ENCODE data around the gene NME4. TPM values are rescaled to one million over a fixed set of nuclear protein-coding genes. Genes with fewer than 3 reads are reported as not detected.

Gene NME4
- total RNA-seq, 4 donors from 2014 or later: 26.7 to 99.6 (median 47.8) TPM

DNA sequence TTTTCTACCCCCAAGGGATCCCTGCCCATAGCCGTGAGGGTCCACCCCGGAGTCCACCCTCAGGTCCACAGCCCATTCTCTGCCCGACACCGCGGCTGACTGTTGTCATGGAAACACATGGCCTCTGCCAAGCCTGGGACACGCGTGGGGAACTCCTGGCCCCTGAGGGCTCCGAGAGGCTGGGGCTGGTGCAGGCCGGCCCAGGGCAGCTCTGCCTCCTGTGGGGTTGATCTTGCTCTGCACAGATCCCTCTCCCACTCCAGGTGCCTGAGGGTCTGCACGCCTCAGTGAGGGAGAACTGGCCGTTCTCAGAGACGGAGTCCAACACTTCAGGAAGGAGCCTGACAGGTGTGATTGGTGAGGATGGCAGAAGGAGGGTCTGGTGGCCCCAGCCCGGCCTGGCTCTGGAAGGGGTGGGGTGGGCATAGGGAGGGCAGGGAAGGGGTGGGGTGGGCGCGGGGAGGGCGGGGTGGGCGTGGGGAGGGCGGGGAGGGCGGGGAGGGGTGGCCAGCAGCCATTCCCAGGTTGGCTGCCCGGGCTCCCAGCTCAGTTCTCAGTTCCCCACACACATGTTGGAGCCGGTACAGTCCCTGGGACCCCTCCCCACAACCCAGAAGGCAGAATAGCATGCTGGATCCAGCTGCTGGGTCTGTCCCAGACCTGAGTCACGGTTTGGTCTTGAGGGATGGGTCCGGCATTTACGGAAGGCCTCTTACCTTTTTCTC lies 33.1 kb upstream of the NME4 start:
- DNase-seq (ENCODE audit: low spot score in 2 of 2): no peak
- H3K9me3 ChIP-seq: no peaks in the 10 kb centered on the region
- no peak overlapping the region for H3K27ac ChIP-seq
- peaks cover 0 to 23% of the 10 kb centered on the region in 2 donors for H3K27me3 ChIP-seq
- TF ChIP-seq, protein P1, sequence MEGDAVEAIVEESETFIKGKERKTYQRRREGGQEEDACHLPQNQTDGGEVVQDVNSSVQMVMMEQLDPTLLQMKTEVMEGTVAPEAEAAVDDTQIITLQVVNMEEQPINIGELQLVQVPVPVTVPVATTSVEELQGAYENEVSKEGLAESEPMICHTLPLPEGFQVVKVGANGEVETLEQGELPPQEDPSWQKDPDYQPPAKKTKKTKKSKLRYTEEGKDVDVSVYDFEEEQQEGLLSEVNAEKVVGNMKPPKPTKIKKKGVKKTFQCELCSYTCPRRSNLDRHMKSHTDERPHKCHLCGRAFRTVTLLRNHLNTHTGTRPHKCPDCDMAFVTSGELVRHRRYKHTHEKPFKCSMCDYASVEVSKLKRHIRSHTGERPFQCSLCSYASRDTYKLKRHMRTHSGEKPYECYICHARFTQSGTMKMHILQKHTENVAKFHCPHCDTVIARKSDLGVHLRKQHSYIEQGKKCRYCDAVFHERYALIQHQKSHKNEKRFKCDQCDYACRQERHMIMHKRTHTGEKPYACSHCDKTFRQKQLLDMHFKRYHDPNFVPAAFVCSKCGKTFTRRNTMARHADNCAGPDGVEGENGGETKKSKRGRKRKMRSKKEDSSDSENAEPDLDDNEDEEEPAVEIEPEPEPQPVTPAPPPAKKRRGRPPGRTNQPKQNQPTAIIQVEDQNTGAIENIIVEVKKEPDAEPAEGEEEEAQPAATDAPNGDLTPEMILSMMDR (IDR thresholded peaks at IDR 0.05): no peak
- TF ChIP-seq POLR2A (IDR thresholded peaks at IDR 0.05) (no peak), EP300 (IDR thresholded peaks at IDR 0.05) (no peak)
- H3K4me1 ChIP-seq: peaks cover 0 to 3% (median 2%) of the 10 kb centered on the region in 4 donors
- peaks cover 4 to 31% (median 12%) of the 10 kb centered on the region in 3 donors for H3K36me3 ChIP-seq
- no peak overlapping the region for H3K4me3 ChIP-seq
- 32 to 40% methylated on average over 13 to 24 of the region's 24 CpGs for WGBS, 2 donors

DNA sequence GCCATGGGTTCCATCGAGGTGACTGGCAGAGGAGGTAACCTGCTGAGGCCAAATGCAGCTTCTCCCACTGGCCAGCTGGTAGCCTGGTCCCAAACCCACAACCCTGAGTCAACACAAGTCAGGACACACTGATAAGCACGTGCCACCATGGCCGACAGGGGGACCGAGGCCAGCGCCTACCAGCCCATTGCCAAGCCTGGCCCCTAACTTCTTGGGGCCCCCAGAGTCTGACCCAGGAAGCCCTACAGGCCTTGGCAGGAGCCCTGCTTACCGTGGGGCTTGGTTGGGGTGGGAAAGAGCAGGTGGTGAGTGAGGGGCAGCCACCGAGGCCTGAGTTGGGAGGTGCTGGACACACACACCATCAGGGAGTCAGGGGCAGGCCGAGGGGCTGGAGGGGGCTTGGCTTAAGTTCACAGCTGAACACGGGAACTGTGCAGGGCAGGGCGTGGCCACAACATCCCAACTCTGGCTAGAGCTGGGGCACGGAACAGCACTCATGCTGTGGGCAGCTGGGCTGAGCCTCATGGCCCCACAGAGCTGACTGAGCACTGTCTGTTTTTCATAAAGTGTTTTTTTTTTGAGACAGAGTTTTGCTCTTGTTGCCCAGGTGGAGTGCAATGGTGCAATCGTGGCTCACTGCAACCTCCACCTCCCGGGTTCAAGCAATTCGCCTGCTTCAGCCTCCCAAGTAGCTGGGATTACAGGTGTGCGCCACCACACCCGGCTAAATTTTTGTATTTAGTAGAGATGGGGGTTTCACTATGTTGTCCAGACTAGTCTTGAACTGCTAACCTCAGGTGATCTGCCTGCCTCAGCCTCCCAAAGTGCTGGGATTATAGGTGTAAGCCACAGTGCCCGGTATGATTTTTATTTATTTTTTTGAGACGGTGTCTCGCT lies 32.2 kb upstream of the NME4 start:
- Histone ChIP-seq H3K36me3 (peaks cover 4 to 37% (median 12%) of the 10 kb centered on the region in 3 donors), H3K4me3 (no peak overlapping the region), H3K4me1 (peaks cover 0 to 12% (median 6%) of the 10 kb centered on the region in 4 donors), H3K27ac (no peak overlapping the region), H3K27me3 (peaks cover 0 to 23% of the 10 kb centered on the region in 2 donors), H3K9me3 (no peaks in the 10 kb centered on the region)
- TF ChIP-seq POLR2A (IDR thresholded peaks at IDR 0.05): no peak
- TF ChIP-seq, protein P1 (IDR thresholded peaks at IDR 0.05): no peak
- no peak for TF ChIP-seq EP300 (IDR thresholded peaks at IDR 0.05)
- DNase-seq (ENCODE audit: low spot score in 2 of 2): no peak
- WGBS, 2 donors: 64 to 68% methylated on average over 15 to 19 of the region's 19 CpGs

DNA sequence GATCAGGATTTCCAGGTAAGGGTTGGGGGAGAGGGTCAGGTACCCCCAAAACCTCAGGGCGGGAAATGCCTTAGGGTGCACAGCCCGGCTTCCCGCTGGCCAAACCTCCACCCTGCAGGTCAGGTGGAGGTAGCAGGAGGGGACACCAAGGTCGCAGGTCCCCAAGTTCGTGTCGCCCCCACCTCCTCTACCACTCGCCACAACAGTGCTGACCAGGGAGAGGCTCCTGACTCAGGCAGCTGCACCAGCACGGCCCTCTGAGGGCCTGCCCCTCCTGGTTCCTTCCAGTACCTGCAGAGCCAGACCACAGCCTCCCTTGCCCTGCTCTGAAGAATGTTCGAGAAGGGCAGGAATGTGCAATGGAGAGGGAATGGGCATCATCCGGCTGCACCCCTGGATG lies 30.5 kb upstream of the NME4 start:
- Histone ChIP-seq H3K27ac (no peak overlapping the region), H3K27me3 (peaks cover 0 to 23% of the 10 kb centered on the region in 2 donors), H3K36me3 (peaks cover 4 to 39% (median 12%) of the 10 kb centered on the region in 3 donors), H3K9me3 (no peaks in the 10 kb centered on the region), H3K4me3 (no peak overlapping the region), H3K4me1 (peaks cover 0 to 24% (median 14%) of the 10 kb centered on the region in 4 donors)
- DNase-seq (ENCODE audit: low spot score in 2 of 2): no peak
- TF ChIP-seq, protein P1 (IDR thresholded peaks at IDR 0.05): no peak
- TF ChIP-seq EP300 (IDR thresholded peaks at IDR 0.05) (no peak), POLR2A (IDR thresholded peaks at IDR 0.05) (no peak)
- 84 to 85% methylated on average over 7 to 9 of the region's 10 CpGs for WGBS, 2 donors

DNA sequence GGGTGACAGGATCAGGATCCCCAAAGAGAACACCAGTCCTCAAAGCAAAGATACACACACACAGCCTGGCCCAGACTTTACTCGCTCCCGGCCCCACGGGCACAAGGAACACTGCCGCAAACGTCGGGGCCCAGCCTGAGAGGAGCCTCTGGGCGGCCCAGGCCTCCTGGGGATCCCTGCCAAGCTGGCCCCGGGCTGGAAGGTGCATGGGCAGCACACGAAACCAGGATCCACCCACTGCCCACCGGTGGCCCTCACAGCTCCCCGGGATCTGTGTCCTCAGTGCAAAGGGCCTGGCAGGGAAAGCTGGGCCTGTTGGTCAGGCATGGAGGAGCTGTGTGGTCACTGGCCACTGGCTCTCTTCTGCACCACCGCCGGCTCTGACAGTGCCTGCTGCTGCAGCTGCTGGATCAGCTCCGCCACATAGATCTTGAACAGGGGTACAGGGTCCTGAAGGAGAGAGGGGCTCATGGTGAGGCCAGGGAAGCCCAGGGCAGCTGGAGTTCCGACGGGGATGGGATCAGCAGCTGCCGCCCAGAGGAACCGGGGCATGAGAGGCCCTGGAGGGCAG lies 29.6 kb upstream of the NME4 start:
- Histone ChIP-seq H3K4me3 (no peak overlapping the region), H3K4me1 (peaks cover 0 to 23% (median 13%) of the 10 kb centered on the region in 4 donors), H3K36me3 (peaks cover 4 to 49% (median 12%) of the 10 kb centered on the region in 3 donors), H3K27ac (no peak overlapping the region), H3K27me3 (peaks cover 0 to 23% of the 10 kb centered on the region in 2 donors), H3K9me3 (no peaks in the 10 kb centered on the region)
- WGBS, 2 donors: 90 to 94% methylated on average over 13 to 15 of the region's 18 CpGs
- DNase-seq (ENCODE audit: low spot score in 2 of 2): no peak
- TF ChIP-seq EP300 (IDR thresholded peaks at IDR 0.05) (no peak), POLR2A (IDR thresholded peaks at IDR 0.05) (no peak)
- TF ChIP-seq, protein P1 (IDR thresholded peaks at IDR 0.05): no peak

All from tibial nerve (tissue), 4 donors.